ENCODE results near the gene PSRC1.
A peak's percentile ranks its signal among the peaks of the same experiment; 100 is the strongest.

Gene PSRC1

DNA sequence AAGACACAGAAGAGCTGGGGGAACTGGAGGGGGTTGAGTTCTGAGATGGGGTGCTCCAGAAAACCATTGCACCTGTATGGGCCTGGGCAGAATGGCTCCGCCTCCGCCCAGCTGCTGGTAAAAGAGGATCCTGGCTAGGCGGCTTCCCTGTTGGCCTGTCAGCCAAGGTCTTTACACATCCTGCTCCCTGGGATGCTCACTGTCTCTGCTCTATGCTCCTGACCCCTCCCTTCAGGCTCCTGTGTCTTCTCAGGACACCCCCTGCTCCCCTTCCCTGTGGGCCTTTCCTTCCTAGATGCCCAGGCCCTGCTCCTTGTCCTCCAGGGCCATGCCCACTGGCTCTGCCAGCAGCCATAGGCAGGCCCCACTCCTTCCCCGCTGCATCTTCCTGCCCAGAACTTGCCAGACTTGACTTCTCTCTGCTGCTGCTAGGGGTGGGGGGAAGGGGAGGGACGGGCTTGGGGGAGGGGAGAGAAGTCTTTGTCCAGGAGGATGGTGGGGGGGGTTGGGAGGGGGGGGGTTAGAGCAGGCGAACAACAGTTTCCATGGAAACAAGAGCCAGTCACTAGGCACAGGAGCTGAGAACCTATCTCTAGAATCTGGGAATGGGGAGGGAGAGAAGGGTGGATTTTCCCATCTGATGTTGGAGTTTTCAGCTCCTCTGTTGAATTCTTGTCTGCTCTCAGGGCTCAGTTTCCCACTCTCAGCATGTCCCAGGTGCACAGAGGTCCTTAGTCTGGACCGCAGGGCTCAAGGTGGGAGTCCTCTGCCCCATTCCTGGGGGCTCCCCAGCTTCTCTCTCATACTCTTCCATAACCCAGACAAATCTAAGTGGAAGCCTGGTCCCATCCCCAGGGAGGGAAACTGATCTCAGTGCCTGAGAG, 23.0 kb downstream of the PSRC1 start:
- Histone ChIP-seq H3K9ac (ENCODE audit: insufficient read length) (no peak overlapping the region), H3K9me3 (ENCODE audit: low read depth, low read length) (no peaks in the 10 kb centered on the region), H3K4me3 (no peak overlapping the region), H3K27ac (no peak overlapping the region), H3K36me3 (ENCODE audit: insufficient read depth, low read length) (peaks cover 3% of the 10 kb centered on the region; the same call in 1 of the 2 replicates)
- TF ChIP-seq EZH2 (IDR thresholded peaks at IDR 0.05), result no peak
- no peak for TF ChIP-seq FOXP2 (optimal IDR thresholded peaks at IDR 0.05; ENCODE audit: control extremely low read depth, extremely low read length, insufficient read depth)
- no peak for TF ChIP-seq POLR2AphosphoS5 (IDR thresholded peaks at IDR 0.05; ENCODE audit: borderline replicate concordance, low read depth, low read length)
- no peak for DNase-seq (ENCODE audit: low read depth, low spot score)

DNA sequence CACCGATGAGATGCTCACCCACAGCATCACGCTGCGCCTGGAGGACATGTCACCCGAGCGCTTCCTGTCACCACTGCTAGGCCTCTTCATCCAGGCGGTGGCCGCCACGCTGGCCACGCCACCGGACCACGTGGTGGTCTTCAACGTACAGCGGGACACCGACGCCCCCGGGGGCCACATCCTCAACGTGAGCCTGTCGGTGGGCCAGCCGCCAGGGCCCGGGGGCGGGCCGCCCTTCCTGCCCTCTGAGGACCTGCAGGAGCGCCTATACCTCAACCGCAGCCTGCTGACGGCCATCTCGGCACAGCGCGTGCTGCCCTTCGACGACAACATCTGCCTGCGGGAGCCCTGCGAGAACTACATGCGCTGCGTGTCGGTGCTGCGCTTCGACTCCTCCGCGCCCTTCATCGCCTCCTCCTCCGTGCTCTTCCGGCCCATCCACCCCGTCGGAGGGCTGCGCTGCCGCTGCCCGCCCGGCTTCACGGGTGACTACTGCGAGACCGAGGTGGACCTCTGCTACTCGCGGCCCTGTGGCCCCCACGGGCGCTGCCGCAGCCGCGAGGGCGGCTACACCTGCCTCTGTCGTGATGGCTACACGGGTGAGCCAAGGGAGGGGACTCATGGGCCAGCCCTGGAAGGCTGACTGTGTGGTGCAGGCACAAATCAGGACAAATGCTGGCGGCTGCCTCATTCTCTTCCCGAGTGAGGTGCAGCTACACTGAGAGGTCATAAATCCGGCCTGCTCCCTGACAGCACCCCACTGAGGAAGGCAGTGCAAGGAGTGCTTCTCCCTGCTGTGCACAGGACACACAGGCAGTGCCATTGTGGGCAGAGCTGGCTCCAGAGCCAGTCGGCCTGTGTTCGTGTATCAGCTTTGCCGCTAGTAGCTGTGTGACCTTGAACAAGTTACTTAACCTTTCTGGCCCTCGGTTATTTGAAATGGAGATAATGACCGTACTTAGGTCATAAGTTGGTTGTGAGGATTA, 24.2 kb downstream of the PSRC1 start:
- peaks cover 3% of the 10 kb centered on the region; the same call in 1 of the 2 replicates for H3K36me3 ChIP-seq (ENCODE audit: insufficient read depth, low read length)

DNA sequence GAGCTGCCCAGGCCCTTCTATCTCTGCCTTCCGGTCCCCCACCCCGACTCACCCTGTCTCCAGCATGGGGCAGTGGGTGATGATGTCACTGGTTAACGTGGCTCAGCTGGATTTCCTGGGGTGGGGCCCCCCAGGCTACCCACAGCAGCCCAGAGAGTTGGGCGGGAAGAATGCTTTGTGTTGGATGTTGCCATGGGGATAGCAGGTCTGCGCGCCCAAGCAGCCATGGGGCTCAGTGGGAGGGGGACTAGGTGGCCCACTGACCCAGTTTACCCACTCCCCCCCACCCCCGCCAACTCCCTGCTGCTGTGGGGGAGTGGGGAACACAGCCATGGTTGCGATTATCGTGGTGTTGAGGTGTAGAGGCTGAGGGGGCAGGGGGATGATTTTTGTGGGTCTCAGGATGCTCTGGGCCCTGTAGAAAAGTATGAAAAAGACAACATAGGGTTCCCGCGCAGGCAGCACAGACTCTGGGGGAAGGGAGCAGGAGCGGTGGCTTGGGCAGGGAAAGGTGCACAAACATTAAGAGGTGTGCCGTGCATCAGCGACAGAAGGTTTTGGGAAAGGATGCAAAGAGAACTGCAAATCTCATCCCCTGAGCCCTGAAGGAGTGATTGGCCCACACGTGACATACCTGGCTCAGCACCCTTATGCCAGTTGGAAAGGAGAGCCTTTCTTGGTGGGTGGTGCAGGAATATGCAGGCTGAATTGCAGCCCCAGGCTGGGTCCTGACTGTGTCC, 25.1 kb downstream of the PSRC1 start:
- TF ChIP-seq EZH2 (IDR thresholded peaks at IDR 0.05), result no peak
- no peak for TF ChIP-seq POLR2AphosphoS5 (IDR thresholded peaks at IDR 0.05; ENCODE audit: borderline replicate concordance, low read depth, low read length)
- no peak for TF ChIP-seq FOXP2 (optimal IDR thresholded peaks at IDR 0.05; ENCODE audit: control extremely low read depth, extremely low read length, insufficient read depth)
- Histone ChIP-seq H3K9me3 (ENCODE audit: low read depth, low read length) (no peaks in the 10 kb centered on the region), H3K4me3 (no peak overlapping the region), H3K27ac (no peak overlapping the region), H3K9ac (ENCODE audit: insufficient read length) (no peak overlapping the region), H3K36me3 (ENCODE audit: insufficient read depth, low read length) (peaks cover 3% of the 10 kb centered on the region; the same call in 1 of the 2 replicates)
- DNase-seq (ENCODE audit: low read depth, low spot score), result no peak

More for the DNA sequence above, 24.2 kb downstream of the PSRC1 start:
- Histone ChIP-seq H3K9ac (ENCODE audit: insufficient read length) (no peak overlapping the region), H3K9me3 (ENCODE audit: low read depth, low read length) (no peaks in the 10 kb centered on the region), H3K4me3 (no peak overlapping the region), H3K27ac (no peak overlapping the region)
- no peak for TF ChIP-seq EZH2 (IDR thresholded peaks at IDR 0.05)
- TF ChIP-seq POLR2AphosphoS5 (IDR thresholded peaks at IDR 0.05; ENCODE audit: borderline replicate concordance, low read depth, low read length), result no peak
- TF ChIP-seq FOXP2 (optimal IDR thresholded peaks at IDR 0.05; ENCODE audit: control extremely low read depth, extremely low read length, insufficient read depth), result no peak
- DNase-seq (ENCODE audit: low read depth, low spot score), result no peak

DNA sequence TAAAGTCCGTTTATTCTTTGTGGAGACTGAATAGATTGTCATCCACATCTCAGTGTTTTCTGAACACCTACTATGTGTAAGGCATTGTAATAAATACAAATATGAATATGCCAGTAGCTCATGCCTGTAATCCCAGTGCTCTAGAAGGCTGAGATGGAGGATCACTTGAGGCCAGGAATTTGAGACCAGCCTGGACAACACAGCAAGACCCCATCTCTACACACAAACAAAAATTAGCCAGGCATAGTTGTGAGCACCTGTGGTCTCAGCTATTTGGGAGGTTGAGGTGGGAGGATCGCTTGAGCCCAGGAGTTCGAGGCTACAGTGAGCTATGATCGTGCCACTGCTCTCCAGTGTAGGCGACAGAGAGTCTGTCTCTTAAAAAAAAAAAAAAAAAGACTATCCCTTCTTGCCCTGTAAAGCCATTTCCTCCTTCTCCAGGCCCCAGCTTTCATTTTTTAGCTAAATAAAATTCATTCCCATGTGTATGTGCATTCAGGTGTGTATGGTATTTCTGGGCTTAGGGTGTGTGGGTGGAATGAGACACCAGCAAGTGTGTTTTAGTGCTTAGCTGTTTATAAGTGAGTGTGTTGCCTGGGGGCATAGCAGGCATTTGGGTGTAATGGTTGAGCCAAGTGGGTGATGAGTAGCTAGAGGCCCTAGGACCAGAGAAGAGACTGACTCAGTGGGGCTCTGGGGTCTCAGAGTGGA, 25.8 kb downstream of the PSRC1 start:
- DNase-seq (ENCODE audit: low read depth, low spot score), result no peak

GRCh38 chr1:109256085-109256484, 26.9 kb downstream of the PSRC1 start:
- TF ChIP-seq FOXP2 (optimal IDR thresholded peaks at IDR 0.05; ENCODE audit: control extremely low read depth, extremely low read length, insufficient read depth), result no peak
- no peak for TF ChIP-seq EZH2 (IDR thresholded peaks at IDR 0.05)
- TF ChIP-seq POLR2AphosphoS5 (IDR thresholded peaks at IDR 0.05; ENCODE audit: borderline replicate concordance, low read depth, low read length), result no peak
- DNase-seq (ENCODE audit: low read depth, low spot score), result no peak
- no peaks in the 10 kb centered on the region for H3K9me3 ChIP-seq (ENCODE audit: low read depth, low read length)
- H3K27ac ChIP-seq, result no peak overlapping the region
- peaks cover 3% of the 10 kb centered on the region; the same call in 1 of the 2 replicates for H3K36me3 ChIP-seq (ENCODE audit: insufficient read depth, low read length)
- H3K9ac ChIP-seq (ENCODE audit: insufficient read length), result no peak overlapping the region
- no peak overlapping the region for H3K4me3 ChIP-seq

More for the DNA sequence above, 25.8 kb downstream of the PSRC1 start:
- no peak overlapping the region for H3K4me3 ChIP-seq
- no peak overlapping the region for H3K9ac ChIP-seq (ENCODE audit: insufficient read length)
- peak overlapping the region; percentile 11; the same call in 1 of the 2 replicates for H3K27ac ChIP-seq
- H3K9me3 ChIP-seq (ENCODE audit: low read depth, low read length), result no peaks in the 10 kb centered on the region
- H3K36me3 ChIP-seq (ENCODE audit: insufficient read depth, low read length), result peaks cover 3% of the 10 kb centered on the region; the same call in 1 of the 2 replicates
- TF ChIP-seq POLR2AphosphoS5 (IDR thresholded peaks at IDR 0.05; ENCODE audit: borderline replicate concordance, low read depth, low read length), result no peak
- TF ChIP-seq FOXP2 (optimal IDR thresholded peaks at IDR 0.05; ENCODE audit: control extremely low read depth, extremely low read length, insufficient read depth), result no peak
- TF ChIP-seq EZH2 (IDR thresholded peaks at IDR 0.05), result no peak

DNA sequence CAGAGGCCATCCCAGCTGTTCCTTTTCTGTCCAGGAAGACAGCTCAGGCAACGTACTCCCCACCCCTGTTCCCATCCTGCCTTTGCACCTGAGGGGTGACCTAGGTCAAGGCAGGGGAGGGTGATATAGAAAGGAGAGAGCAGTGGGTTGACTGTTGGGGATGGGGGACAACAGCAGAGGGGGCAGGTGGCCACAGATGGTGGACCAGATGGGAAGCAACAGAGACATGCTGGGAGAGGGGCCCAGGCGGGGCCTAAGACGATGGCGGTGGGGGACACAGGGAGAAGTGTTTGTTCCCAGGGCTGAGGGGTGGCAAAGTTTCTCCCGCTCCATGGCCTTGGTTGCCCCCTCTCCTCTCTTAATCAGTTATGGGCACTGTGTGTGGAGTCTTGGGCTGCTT, 27.3 kb downstream of the PSRC1 start:
- peaks cover 3% of the 10 kb centered on the region; the same call in 1 of the 2 replicates for H3K36me3 ChIP-seq (ENCODE audit: insufficient read depth, low read length)
- TF ChIP-seq FOXP2 (optimal IDR thresholded peaks at IDR 0.05; ENCODE audit: control extremely low read depth, extremely low read length, insufficient read depth), result no peak
- TF ChIP-seq EZH2 (IDR thresholded peaks at IDR 0.05), result no peak
- TF ChIP-seq POLR2AphosphoS5 (IDR thresholded peaks at IDR 0.05; ENCODE audit: borderline replicate concordance, low read depth, low read length), result no peak
- no peak for DNase-seq (ENCODE audit: low read depth, low spot score)
- no peak overlapping the region for H3K4me3 ChIP-seq
- no peaks in the 10 kb centered on the region for H3K9me3 ChIP-seq (ENCODE audit: low read depth, low read length)
- no peak overlapping the region for H3K9ac ChIP-seq (ENCODE audit: insufficient read length)
- no peak overlapping the region for H3K27ac ChIP-seq

- no peak for DNase-seq (ENCODE audit: low read depth, low spot score)
- Histone ChIP-seq H3K9me3 (ENCODE audit: low read depth, low read length) (no peaks in the 10 kb centered on the region), H3K4me3 (no peak overlapping the region), H3K9ac (ENCODE audit: insufficient read length) (no peak overlapping the region), H3K27ac (no peak overlapping the region), H3K36me3 (ENCODE audit: insufficient read depth, low read length) (peaks cover 3% of the 10 kb centered on the region; the same call in 1 of the 2 replicates)
- TF ChIP-seq FOXP2 (optimal IDR thresholded peaks at IDR 0.05; ENCODE audit: control extremely low read depth, extremely low read length, insufficient read depth), result no peak
- TF ChIP-seq POLR2AphosphoS5 (IDR thresholded peaks at IDR 0.05; ENCODE audit: borderline replicate concordance, low read depth, low read length), result no peak
- no peak for TF ChIP-seq EZH2 (IDR thresholded peaks at IDR 0.05)
Measured at GRCh38 chr1:109255097-109255651, 27.8 kb downstream of the PSRC1 start.

Data from SK-N-MC (cell line).